ENCODE data around the gene STX17.
A peak's percentile ranks its signal among the peaks of the same experiment; 100 is the strongest.
"Not testable (repeated sequence)": the region's sequence is repeated elsewhere in the genome, so short reads cannot be mapped to it uniquely, and the experiment has no call there.

Gene STX17

DNA sequence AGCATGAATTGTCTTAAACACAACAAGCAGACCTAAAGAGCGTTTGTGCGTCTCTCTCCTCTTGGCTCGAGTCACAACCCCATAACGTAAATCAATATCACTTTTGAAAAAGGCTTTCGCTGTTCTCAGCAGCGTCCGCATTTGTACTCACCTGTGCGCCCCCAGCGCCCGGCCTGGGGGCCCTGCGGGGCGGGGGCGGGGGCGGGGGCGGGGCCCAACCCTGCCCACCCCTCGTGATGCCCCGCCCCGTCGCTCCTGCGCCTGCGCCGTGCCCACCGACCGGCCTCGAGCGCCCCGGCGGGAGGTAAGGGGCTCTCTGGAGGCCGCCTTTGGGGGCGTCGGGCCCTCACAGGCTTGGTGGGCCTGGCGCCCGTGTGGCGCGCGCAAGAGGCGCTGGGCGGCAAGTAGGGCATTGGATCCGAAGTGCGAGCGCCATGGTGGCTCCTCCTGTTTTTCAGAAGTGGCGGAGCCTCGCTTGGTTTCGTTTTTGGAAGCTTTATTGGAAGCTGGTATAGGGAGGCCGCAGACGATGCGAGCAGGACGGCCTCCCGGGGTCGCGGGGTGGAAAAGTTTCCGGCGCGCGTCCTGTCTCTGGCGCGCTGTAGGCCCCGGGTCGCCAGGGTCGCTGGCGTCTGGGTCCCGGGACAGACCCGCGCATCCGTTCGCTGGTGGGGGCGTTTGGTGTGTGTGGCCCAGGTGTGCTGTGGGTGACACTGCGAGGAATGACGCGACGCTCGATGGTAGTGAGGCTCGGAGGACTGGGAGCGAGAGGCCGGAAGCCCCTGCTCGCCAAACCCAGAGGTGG lies at the start of gene STX17:
STX17 (plus strand) TSS at position 252 of the 805 bp plus-strand sequence. CDS start 8,586 bp downstream, outside the sequence.
- Histone ChIP-seq H2AFZ (ENCODE audit: low read length) (peak within 1 kb of the TSS; percentile 89), H3K9me2 (replicated peaks; ENCODE audit: low read depth, low read length) (no peaks in the 10 kb centered on the region), H4K20me1 (ENCODE audit: insufficient read depth, low read length, poor library complexity, severe bottlenecking) (peaks cover 8% of the 10 kb centered on the region), H3K27me3 (ENCODE audit: insufficient read depth, low read length, poor library complexity, severe bottlenecking) (no peaks in the 10 kb centered on the region), H3K79me2 (ENCODE audit: insufficient read depth, low read length) (peaks cover 24% of the 10 kb centered on the region), H3F3A (ENCODE audit: low read depth) (no peaks in the 10 kb centered on the region), H3K4me1 (ENCODE audit: insufficient read depth, low read length, poor library complexity, severe bottlenecking) (peaks cover 27% of the 10 kb centered on the region), H3K9me3 (ENCODE audit: insufficient read depth, low read depth, low read length) (no peaks in the 10 kb centered on the region), H3K9ac (ENCODE audit: low read depth, low read length, poor library complexity, severe bottlenecking) (peak within 1 kb of the TSS; percentile 77), H3K4me2 (ENCODE audit: low read depth, low read length, poor library complexity, severe bottlenecking) (peak within 1 kb of the TSS; percentile 82), H3K36me3 (ENCODE audit: insufficient read depth, low read length) (no peaks in the 10 kb centered on the region), H3K4me3 (ENCODE audit: low read length, poor library complexity, severe bottlenecking) (peak within 1 kb of the TSS; percentile 89)
- TF ChIP-seq CTCF (conservative IDR thresholded peaks at IDR 0.05; ENCODE audit: low read length) (no peak), EZH2phosphoT487 (IDR thresholded peaks at IDR 0.05; ENCODE audit: borderline replicate concordance) (no peak)

DNA sequence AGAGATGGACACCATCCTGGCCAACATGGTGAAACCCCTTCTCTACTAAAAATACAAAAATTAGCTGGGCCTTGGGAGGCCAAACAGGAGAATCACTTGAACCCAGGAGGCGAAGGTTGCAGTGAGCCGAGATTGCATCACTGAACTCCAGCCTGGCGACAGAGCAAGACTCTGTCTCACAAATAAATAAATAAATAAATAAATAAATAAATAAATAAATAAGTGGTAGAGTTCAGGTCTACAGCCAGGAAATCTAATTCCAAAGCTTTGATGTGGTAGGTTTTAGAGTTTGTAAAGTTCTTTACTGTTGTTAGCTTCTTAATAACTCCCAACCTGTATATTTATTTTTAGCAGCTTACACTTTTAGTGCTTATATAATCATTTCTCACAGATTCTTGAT lies 48.9 kb upstream of the STX17 start:
- not testable (repeated sequence) for H2AFZ ChIP-seq (ENCODE audit: low read length); H3K79me2 ChIP-seq (ENCODE audit: insufficient read depth, low read length); H3K9me3 ChIP-seq (ENCODE audit: insufficient read depth, low read depth, low read length); H3K9me2 ChIP-seq (replicated peaks; ENCODE audit: low read depth, low read length); H3F3A ChIP-seq (ENCODE audit: low read depth); H3K4me1 ChIP-seq (ENCODE audit: insufficient read depth, low read length, poor library complexity, severe bottlenecking); H4K20me1 ChIP-seq (ENCODE audit: insufficient read depth, low read length, poor library complexity, severe bottlenecking); H3K27me3 ChIP-seq (ENCODE audit: insufficient read depth, low read length, poor library complexity, severe bottlenecking); H3K36me3 ChIP-seq (ENCODE audit: insufficient read depth, low read length); H3K4me3 ChIP-seq (ENCODE audit: low read length, poor library complexity, severe bottlenecking); H3K9ac ChIP-seq (ENCODE audit: low read depth, low read length, poor library complexity, severe bottlenecking); H3K4me2 ChIP-seq (ENCODE audit: low read depth, low read length, poor library complexity, severe bottlenecking)

GRCh38 chr9:99858087-99858486 lies 48.4 kb upstream of the STX17 start:
- Histone ChIP-seq H4K20me1 (ENCODE audit: insufficient read depth, low read length, poor library complexity, severe bottlenecking) (no peaks in the 10 kb centered on the region), H3K9ac (ENCODE audit: low read depth, low read length, poor library complexity, severe bottlenecking) (no peak overlapping the region), H3K27me3 (ENCODE audit: insufficient read depth, low read length, poor library complexity, severe bottlenecking) (no peaks in the 10 kb centered on the region), H3K4me3 (ENCODE audit: low read length, poor library complexity, severe bottlenecking) (no peak overlapping the region), H3K79me2 (ENCODE audit: insufficient read depth, low read length) (no peaks in the 10 kb centered on the region), H3K4me1 (ENCODE audit: insufficient read depth, low read length, poor library complexity, severe bottlenecking) (no peaks in the 10 kb centered on the region), H3K36me3 (ENCODE audit: insufficient read depth, low read length) (no peaks in the 10 kb centered on the region), H3K9me3 (ENCODE audit: insufficient read depth, low read depth, low read length) (no peaks in the 10 kb centered on the region), H3K4me2 (ENCODE audit: low read depth, low read length, poor library complexity, severe bottlenecking) (no peak overlapping the region), H3K9me2 (replicated peaks; ENCODE audit: low read depth, low read length) (no peaks in the 10 kb centered on the region), H2AFZ (ENCODE audit: low read length) (no peak overlapping the region), H3F3A (ENCODE audit: low read depth) (no peaks in the 10 kb centered on the region)
- TF ChIP-seq CTCF (conservative IDR thresholded peaks at IDR 0.05; ENCODE audit: low read length) = no peak
- no peak for TF ChIP-seq EZH2phosphoT487 (IDR thresholded peaks at IDR 0.05; ENCODE audit: borderline replicate concordance)

All from Loucy (cell line).